T-helper 2 cell treated with Interferon-gamma antibody and Interleukin-4, amounts not matched to agents 100 ng/mL and 5 ng/mL, for 36 hours (primary cell): ENCODE results near the gene EMP2. TPM values are rescaled to one million over a fixed set of nuclear protein-coding genes. Genes with fewer than 3 reads are reported as not detected.

Experiments
- intact Hi-C: fragments of 100-400 bp; cut with micrococcal nuclease; formaldehyde crosslinking; loops from one replicate; pipeline ENCODE4 v1.15.1; 2023
- total RNA-seq: library from RNA; stranded (reverse); gene quantifications from 2 replicates; pipeline ENCODE4 v1.2.3, GENCODE V29; 2022

Gene EMP2
- total RNA-seq, 1 donor from 2014 or later: not detected

GRCh38 chr16:10610499-10611184 is 30.2 kb upstream of the EMP2 start:
- intact Hi-C loops: no loop called here

GRCh38 chr16:10609402-10609774 is 29.0 kb upstream of the EMP2 start:
- intact Hi-C loops: no loop called here

GRCh38 chr16:10608687-10609401 is 28.4 kb upstream of the EMP2 start:
- intact Hi-C loops: no loop called here

- intact Hi-C loops: no loop called here
Observed at GRCh38 chr16:10607157-10607556, 26.8 kb upstream of the EMP2 start.

GRCh38 chr16:10606607-10607006 is 26.2 kb upstream of the EMP2 start:
- intact Hi-C loops: no loop called here

GRCh38 chr16:10605636-10606035 is 25.2 kb upstream of the EMP2 start:
- intact Hi-C loops: no loop called here

- intact Hi-C loops: no loop called here
Observed at GRCh38 chr16:10601444-10602408, 21.3 kb upstream of the EMP2 start.

GRCh38 chr16:10600782-10601443 is 20.5 kb upstream of the EMP2 start:
- intact Hi-C loops: no loop called here

- intact Hi-C loops: no loop called here
Observed at GRCh38 chr16:10599626-10600025, 19.2 kb upstream of the EMP2 start.

GRCh38 chr16:10598157-10598556 is 17.8 kb upstream of the EMP2 start:
- intact Hi-C loops: no loop called here

- intact Hi-C loops: no loop called here
Observed at GRCh38 chr16:10597187-10597601, 16.8 kb upstream of the EMP2 start.

GRCh38 chr16:10594312-10594950 is 14.0 kb upstream of the EMP2 start:
- intact Hi-C loops: no loop called here

- intact Hi-C loops: no loop called here
Observed at GRCh38 chr16:10592611-10593010, 12.2 kb upstream of the EMP2 start.

- intact Hi-C loops: no loop called here
Observed at GRCh38 chr16:10590342-10590741, 9.9 kb upstream of the EMP2 start.

- intact Hi-C loops: no loop called here
Observed at GRCh38 chr16:10589109-10589508, 8.7 kb upstream of the EMP2 start.

GRCh38 chr16:10587622-10588021 is 7.2 kb upstream of the EMP2 start:
- intact Hi-C loops: no loop called here

- intact Hi-C loops: no loop called here
Observed at GRCh38 chr16:10584981-10585438, 4.6 kb upstream of the EMP2 start.

- intact Hi-C loops: no loop called here
Observed at GRCh38 chr16:10583269-10583668, 2.9 kb upstream of the EMP2 start.

GRCh38 chr16:10581507-10581906 is 1.1 kb upstream of the EMP2 start:
- intact Hi-C loops: no loop called here

GRCh38 chr16:10580883-10581247 is 467 bp upstream of the EMP2 start:
- intact Hi-C loops: no loop called here

GRCh38 chr16:10579575-10579964 is 828 bp downstream of the EMP2 start:
- intact Hi-C loops: no loop called here
